Tibial nerve (tissue), 4 donors: ENCODE measurements around the gene PLCL2. TPM values are rescaled to one million over a fixed set of nuclear protein-coding genes. Genes with fewer than 3 reads are reported as not detected.

Experiments
- DNase-seq, 2 donors: peaks; one replicate each; pipeline ENCODE4 v3.0.0-alpha.2; 2019; ENCODE audit warnings: low spot score in 2 of 2
- H3K27ac ChIP-seq, 4 donors: fragments of 200-600 bp; sonication (generic) in 3 of 4; one replicate each; pipeline ENCODE4 v1.5.1; 2017 to 2019; ENCODE audit warnings: mild to moderate bottlenecking in 1 of 4
- H3K27me3 ChIP-seq, 2 donors: fragments of 200-600 bp; sonication (generic) in 1 of 2; one replicate each; pipeline versions ENCODE4 v1.5.1 to v1.6.0; 2017 to 2019
- H3K36me3 ChIP-seq, 3 donors: fragments of 200-600 bp; sonication (generic); one replicate each; pipeline ENCODE4 v1.5.1; 2018 to 2019
- H3K4me1 ChIP-seq, 4 donors: fragments of 200-600 bp; sonication (generic) in 3 of 4; one replicate each; pipeline ENCODE4 v1.5.1; 2017 to 2019
- H3K4me3 ChIP-seq, 4 donors: fragments of 200-600 bp; sonication (generic) in 3 of 4; one replicate each; pipeline ENCODE4 v1.5.1; 2017 to 2019; ENCODE audit warnings: mild to moderate bottlenecking in 1 of 4, moderate library complexity in 1 of 4
- H3K9me3 ChIP-seq, 4 donors: fragments of 200-600 bp; sonication (generic) in 3 of 4; one replicate each; pipeline ENCODE4 v1.5.1; 2017 to 2019
- EP300 ChIP-seq, 2 donors: sonication (generic); formaldehyde crosslinking; IDR thresholded peaks; one replicate each; pipeline ENCODE4 v1.6.1; 2017; ENCODE audit warnings: antibody characterized with exemption in 2 of 2, mild to moderate bottlenecking in 1 of 2
- POLR2A ChIP-seq, 2 donors: fragments of 450-650 bp; IDR thresholded peaks; one replicate each; pipeline ENCODE4 v1.6.1; 2017; ENCODE audit warnings: antibody characterized with exemption in 2 of 2, mild to moderate bottlenecking in 2 of 2, moderate library complexity in 2 of 2
- WGBS, 2 donors: methylation state at CpG; one replicate each; pipeline ENCODE4 v1.1.5; 2018; 5-methylcytosine and 5-hydroxymethylcytosine counted together
- total RNA-seq, 4 donors: library from RNA; depleted of rRNA; stranded (reverse); fragments of >200 nt; gene quantifications; one replicate each; pipeline ENCODE4 v1.1.0, GENCODE V29; 2016
- TF ChIP-seq, protein P1 (sequence below), 5 experiments: fragments of 200-600 bp in 3 of 5; fragments of 450-650 bp in 2 of 5; sonication (generic) in 3 of 5; IDR thresholded peaks; one replicate each; pipeline ENCODE4 v1.5.1; 2016 to 2019; ENCODE audit warnings: antibody characterized with exemption in 5 of 5, mild to moderate bottlenecking in 3 of 5, moderate library complexity in 2 of 5

Gene PLCL2
- total RNA-seq, 4 donors from 2014 or later, result 17.7 to 39.3 (median 29.0) TPM

DNA sequence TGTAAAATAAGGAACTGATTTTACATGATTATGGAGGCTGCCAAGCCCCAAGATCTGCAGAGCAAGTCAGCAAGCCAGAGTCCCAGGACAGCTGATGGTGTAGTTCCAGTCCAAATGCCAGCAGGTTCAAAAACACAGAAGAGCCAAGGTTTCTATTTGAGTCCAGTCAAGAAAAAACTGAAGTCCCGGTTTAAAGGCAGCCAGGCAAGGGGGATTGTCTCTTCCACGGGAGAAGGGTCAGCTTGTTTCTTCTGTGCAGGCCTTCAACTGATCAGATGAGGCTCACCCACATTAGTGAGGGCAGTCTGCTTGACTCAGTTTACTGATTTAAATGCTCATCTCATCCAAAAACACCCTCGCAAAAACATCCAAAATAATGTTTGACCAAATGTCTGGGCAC is 246.2 kb downstream of the PLCL2 start:
- Histone ChIP-seq H3K27me3 (no peaks in the 10 kb centered on the region), H3K36me3 (no peaks in the 10 kb centered on the region), H3K4me3 (no peak overlapping the region), H3K4me1 (peaks cover 0 to 7% (median 0%) of the 10 kb centered on the region in 4 donors), H3K27ac (no peak overlapping the region), H3K9me3 (peaks cover 0 to 6% (median 0%) of the 10 kb centered on the region in 4 donors)
- TF ChIP-seq POLR2A (IDR thresholded peaks at IDR 0.05) (no peak), EP300 (IDR thresholded peaks at IDR 0.05) (no peak)
- no peak for DNase-seq
- WGBS, 2 donors, result 88 to 90% methylated on average over 3 of the region's 3 CpGs

DNA sequence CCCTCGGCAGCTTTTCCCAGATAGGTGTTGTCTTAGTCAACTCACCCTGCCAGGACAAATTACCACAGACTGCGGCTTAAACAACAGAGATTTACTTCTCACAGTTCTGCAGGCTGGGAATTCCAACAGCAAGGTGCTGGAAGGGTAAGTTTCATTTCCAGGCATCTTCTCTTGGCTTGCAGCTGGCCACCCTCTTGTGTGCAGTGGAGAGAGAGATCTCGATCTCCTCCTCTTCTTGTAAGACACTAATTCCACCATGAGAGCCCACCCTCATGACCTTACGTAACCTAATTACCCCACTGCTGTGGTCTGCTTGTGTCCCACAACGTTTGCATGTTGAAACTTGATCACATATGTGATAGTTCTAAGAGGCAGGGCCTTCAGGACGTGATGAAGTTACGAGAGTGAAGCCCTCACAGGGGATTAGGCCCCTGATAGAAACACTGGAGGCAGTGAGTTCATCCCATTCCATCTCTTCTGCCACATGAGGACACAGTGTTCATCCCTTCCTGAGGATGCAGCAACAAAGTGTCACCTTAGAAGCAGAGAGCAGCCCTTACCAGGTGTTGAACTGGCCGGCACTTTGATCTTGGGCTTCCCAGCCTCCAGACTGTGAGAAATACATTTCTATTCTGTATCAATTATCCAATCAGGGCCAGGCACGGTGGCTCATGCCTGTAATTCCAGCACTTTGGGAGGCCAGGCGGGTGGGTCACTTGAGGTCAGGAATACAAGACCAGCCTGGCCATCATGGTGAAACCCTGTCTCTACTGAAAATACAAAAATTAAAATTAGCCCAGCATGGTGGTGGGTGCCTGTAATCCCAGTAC is 247.7 kb downstream of the PLCL2 start:
- H3K27ac ChIP-seq, result no peak overlapping the region
- TF ChIP-seq, protein P1, sequence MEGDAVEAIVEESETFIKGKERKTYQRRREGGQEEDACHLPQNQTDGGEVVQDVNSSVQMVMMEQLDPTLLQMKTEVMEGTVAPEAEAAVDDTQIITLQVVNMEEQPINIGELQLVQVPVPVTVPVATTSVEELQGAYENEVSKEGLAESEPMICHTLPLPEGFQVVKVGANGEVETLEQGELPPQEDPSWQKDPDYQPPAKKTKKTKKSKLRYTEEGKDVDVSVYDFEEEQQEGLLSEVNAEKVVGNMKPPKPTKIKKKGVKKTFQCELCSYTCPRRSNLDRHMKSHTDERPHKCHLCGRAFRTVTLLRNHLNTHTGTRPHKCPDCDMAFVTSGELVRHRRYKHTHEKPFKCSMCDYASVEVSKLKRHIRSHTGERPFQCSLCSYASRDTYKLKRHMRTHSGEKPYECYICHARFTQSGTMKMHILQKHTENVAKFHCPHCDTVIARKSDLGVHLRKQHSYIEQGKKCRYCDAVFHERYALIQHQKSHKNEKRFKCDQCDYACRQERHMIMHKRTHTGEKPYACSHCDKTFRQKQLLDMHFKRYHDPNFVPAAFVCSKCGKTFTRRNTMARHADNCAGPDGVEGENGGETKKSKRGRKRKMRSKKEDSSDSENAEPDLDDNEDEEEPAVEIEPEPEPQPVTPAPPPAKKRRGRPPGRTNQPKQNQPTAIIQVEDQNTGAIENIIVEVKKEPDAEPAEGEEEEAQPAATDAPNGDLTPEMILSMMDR (IDR thresholded peaks at IDR 0.05), result no peak
- TF ChIP-seq EP300 (IDR thresholded peaks at IDR 0.05) (no peak), POLR2A (IDR thresholded peaks at IDR 0.05) (no peak)
- no peaks in the 10 kb centered on the region for H3K36me3 ChIP-seq
- no peaks in the 10 kb centered on the region for H3K27me3 ChIP-seq
- peaks cover 0 to 11% (median 0%) of the 10 kb centered on the region in 4 donors for H3K9me3 ChIP-seq
- H3K4me1 ChIP-seq, result peaks cover 0 to 7% (median 0%) of the 10 kb centered on the region in 4 donors
- H3K4me3 ChIP-seq, result no peak overlapping the region
- no peak for DNase-seq
- WGBS, 2 donors, result 82 to 86% methylated on average over 10 of the region's 10 CpGs

DNA sequence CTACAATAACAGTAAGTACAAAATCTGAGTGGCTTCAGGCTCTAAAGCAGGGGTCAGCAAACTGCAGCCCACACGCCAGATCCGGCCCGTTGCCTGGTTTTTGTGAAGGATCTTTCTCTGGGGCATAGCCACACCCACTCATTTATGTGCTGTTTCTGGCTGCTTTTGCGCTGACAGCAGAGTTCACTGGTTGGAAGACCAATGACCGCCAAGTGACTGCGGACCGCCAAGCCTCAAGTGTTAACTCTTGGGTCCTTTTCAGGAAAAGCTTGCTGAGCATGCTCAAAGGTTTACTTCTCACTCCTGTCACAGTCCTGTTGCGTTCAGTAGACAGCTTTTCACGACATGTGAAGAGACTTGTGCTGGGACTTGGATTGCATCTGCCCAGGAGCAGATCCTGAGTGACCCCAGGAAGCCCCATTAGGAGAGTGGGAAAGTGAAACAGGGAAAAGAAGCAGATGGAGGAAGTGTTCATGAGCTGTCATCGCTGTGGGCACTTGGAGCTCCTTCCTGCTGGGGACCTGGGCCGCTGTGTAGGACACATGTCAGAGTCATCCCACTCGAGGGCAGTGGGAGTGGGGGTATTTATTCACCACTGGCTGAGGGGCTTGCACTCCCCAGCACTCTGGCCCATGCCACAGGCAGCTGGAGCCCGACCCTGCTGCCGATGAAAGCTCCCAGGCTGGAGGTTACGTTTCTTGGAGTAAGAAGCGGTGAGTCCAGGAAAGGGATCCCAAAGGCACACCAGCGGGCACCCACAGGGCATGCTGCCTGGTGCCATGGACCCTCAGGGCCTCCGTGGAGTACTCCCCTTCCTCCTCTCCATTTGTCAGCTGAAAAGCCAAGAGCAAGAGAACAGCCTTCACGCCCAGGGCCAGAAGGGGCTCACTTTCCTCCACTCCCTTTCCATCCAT is 249.1 kb downstream of the PLCL2 start:
- H3K9me3 ChIP-seq, result peaks cover 0 to 12% (median 0%) of the 10 kb centered on the region in 4 donors
- no peak overlapping the region for H3K4me3 ChIP-seq
- no peaks in the 10 kb centered on the region for H3K36me3 ChIP-seq
- H3K4me1 ChIP-seq, result peaks cover 0 to 7% (median 0%) of the 10 kb centered on the region in 4 donors
- H3K27ac ChIP-seq, result no peak overlapping the region
- peak in 1 of 2 donors; percentile 14 for DNase-seq
- TF ChIP-seq, protein P1 (IDR thresholded peaks at IDR 0.05), result no peak
- TF ChIP-seq EP300 (IDR thresholded peaks at IDR 0.05) (no peak), POLR2A (IDR thresholded peaks at IDR 0.05) (no peak)
- H3K27me3 ChIP-seq, result no peaks in the 10 kb centered on the region
- 56 to 61% methylated on average over 16 to 19 of the region's 19 CpGs for WGBS, 2 donors

DNA sequence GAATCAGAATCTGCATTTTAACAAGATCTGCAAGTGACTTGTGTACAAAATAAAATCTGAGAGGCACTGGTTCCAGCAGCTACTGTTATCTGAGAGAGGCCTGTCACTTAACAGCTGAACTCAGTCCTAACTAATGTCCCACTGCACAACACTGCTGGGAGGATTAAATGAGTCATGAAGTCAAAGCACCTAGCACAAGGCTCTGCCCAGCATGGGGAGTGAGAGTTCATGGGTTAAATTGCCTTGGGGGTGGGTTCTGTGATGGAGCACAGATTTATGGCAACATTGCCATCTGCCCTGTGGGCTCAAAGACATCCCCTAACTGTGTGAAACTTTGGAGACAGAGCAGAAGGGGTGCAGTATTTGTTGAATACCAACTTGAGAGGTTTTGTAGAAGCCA is 250.9 kb downstream of the PLCL2 start:
- Histone ChIP-seq H3K27me3 (no peaks in the 10 kb centered on the region), H3K4me1 (peaks cover 0 to 7% (median 0%) of the 10 kb centered on the region in 4 donors), H3K9me3 (peaks cover 0 to 12% (median 0%) of the 10 kb centered on the region in 4 donors), H3K4me3 (no peak overlapping the region), H3K27ac (no peak overlapping the region), H3K36me3 (no peaks in the 10 kb centered on the region)
- no peak for DNase-seq
- no peak for TF ChIP-seq POLR2A (IDR thresholded peaks at IDR 0.05)
- TF ChIP-seq EP300 (IDR thresholded peaks at IDR 0.05), result no peak
- TF ChIP-seq, protein P1 (IDR thresholded peaks at IDR 0.05), result no peak

DNA sequence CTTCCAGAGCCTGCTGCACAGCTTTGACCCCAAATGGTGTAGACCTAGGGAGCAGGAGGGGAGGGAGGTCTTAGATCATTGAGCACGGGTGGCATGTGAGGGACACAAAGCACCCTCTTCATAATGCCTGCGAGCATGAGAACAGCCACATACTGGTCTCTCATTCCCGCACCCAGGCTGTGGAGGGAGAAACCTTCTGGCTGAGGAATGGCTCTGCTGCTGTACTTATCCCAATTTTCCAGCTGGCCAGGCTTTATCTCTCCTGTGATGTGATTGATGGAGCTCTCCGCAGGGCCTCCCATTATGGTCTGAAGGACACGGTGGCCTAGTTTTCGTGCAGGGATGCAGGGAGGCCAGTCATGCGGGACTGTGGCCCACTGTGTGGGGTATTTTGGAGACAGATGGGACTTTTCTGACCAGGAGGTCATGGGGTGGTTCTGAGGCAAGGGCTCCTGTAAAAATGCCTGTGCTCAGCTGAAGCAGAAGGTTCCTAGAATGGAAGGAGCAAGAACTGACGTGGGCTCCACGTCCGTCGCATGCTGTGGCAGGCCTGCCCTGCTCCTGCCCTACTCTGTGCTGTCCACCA is 251.5 kb downstream of the PLCL2 start:
- Histone ChIP-seq H3K36me3 (no peaks in the 10 kb centered on the region), H3K27me3 (no peaks in the 10 kb centered on the region), H3K27ac (no peak overlapping the region), H3K4me1 (peaks cover 0 to 7% (median 0%) of the 10 kb centered on the region in 4 donors), H3K4me3 (no peak overlapping the region), H3K9me3 (peaks cover 0 to 12% (median 0%) of the 10 kb centered on the region in 4 donors)
- TF ChIP-seq POLR2A (IDR thresholded peaks at IDR 0.05), result no peak
- TF ChIP-seq EP300 (IDR thresholded peaks at IDR 0.05), result no peak
- TF ChIP-seq, protein P1 (IDR thresholded peaks at IDR 0.05), result no peak
- DNase-seq, result no peak
- WGBS, 2 donors, result 52 to 65% methylated on average over 7 to 11 of the region's 11 CpGs
